SK-N-SH (cell line): ENCODE measurements around the gene CD74. TPM values are rescaled to one million over a fixed set of nuclear protein-coding genes. Genes with fewer than 3 reads are reported as not detected.

Experiments
- CTCF ChIA-PET: fragments of 300-600, 350-600 bp; formaldehyde crosslinking; extraction: SDS; loops from one replicate; lab custom pipeline; 2021; lab: Yijun Ruan, JAX
- POLR2A ChIA-PET: fragments of 350-600 bp; sonication (Branson Sonifier 250); formaldehyde crosslinking; extraction: SDS; loops from one replicate; lab custom pipeline; 2020; ENCODE audit warnings: antibody characterized with exemption, inconsistent platforms; lab: Yijun Ruan, JAX
- DNase-seq: peaks from one replicate; pipeline ENCODE4 v3.0.0; 2012
- H2AFZ ChIP-seq: fragments of 200-600 bp; sonication (generic); 2 replicates; pipeline ENCODE4 v1.8.1; 2016; ENCODE audit warnings: antibody characterized with exemption, mild to moderate bottlenecking, low read depth
- H3F3A ChIP-seq: fragments of 200-600 bp; sonication (generic); replicated peaks from 2 replicates; pipeline ENCODE3; 2016; ENCODE audit warnings: antibody characterized with exemption, mild to moderate bottlenecking; ENCODE audit not compliant: insufficient read depth
- H3K27ac ChIP-seq, 2 experiments: fragments of 200-500 bp in 1 of 2; fragments of 200-600 bp in 1 of 2; sonication (Bioruptor generic) in 1 of 2; sonication (generic), shearing (Covaris generic) in 1 of 2; 2 replicates each; pipeline versions ENCODE4 v1.5.1 to v1.6.1; 2014 to 2016; ENCODE audit warnings: low read depth in 2 of 2, inconsistent platforms in 1 of 2, low read length in 1 of 2, mild to moderate bottlenecking in 1 of 2, mixed read lengths in 1 of 2
- H3K27me3 ChIP-seq: fragments of 200-600 bp; sonication (generic), shearing (Covaris generic); 2 replicates; pipeline ENCODE4 v1.6.1; 2016; ENCODE audit warnings: mixed run types; ENCODE audit not compliant: insufficient read depth
- H3K36me3 ChIP-seq, 2 experiments: fragments of 200-500 bp in 1 of 2; fragments of 200-600 bp in 1 of 2; sonication (Bioruptor generic) in 1 of 2; sonication (generic) in 1 of 2; replicated peaks in 1 of 2; 2 replicates each; pipeline versions ENCODE3 to v1.5.1; 2014 to 2016; ENCODE audit warnings: low read length in 1 of 2, mild to moderate bottlenecking in 1 of 2; ENCODE audit not compliant: insufficient read depth in 2 of 2, control insufficient read depth in 1 of 2
- H3K4me1 ChIP-seq, 2 experiments: fragments of 200-500 bp in 1 of 2; fragments of 200-600 bp in 1 of 2; sonication (Bioruptor generic) in 1 of 2; sonication (generic), shearing (Covaris generic) in 1 of 2; 2 replicates each; pipeline versions ENCODE4 v1.5.1 to v1.6.1; 2014 to 2016; ENCODE audit warnings: low read depth in 1 of 2, low read length in 1 of 2, mixed run types in 1 of 2; ENCODE audit not compliant: insufficient read depth in 2 of 2, control insufficient read depth in 1 of 2
- H3K4me2 ChIP-seq: fragments of 200-600 bp; sonication (generic), shearing (Covaris generic); 2 replicates; pipeline ENCODE4 v1.6.1; 2017; ENCODE audit warnings: mixed run types
- H3K4me3 ChIP-seq, 2 experiments: fragments of 200-500 bp in 1 of 2; fragments of 200-600 bp in 1 of 2; sonication (Bioruptor generic) in 1 of 2; sonication (generic), shearing (Covaris generic) in 1 of 2; 2 replicates each; pipeline versions ENCODE4 v1.5.1 to v1.8.1; 2014 to 2016; ENCODE audit warnings: low read depth in 2 of 2, inconsistent platforms in 1 of 2, low read length in 1 of 2, mild to moderate bottlenecking in 1 of 2, mixed read lengths in 1 of 2, moderate library complexity in 1 of 2
- H3K79me2 ChIP-seq: fragments of 200-600 bp; sonication (generic); 2 replicates; pipeline ENCODE4 v1.8.1; 2017; ENCODE audit warnings: mild to moderate bottlenecking; ENCODE audit not compliant: insufficient read depth
- H3K9ac ChIP-seq: fragments of 200-600 bp; sonication (generic); 2 replicates; pipeline ENCODE4 v1.6.1; 2017; ENCODE audit warnings: mixed run types
- H3K9me2 ChIP-seq: fragments of 200-600 bp; sonication (generic); 2 replicates; pipeline ENCODE4 v1.6.1; 2017; ENCODE audit warnings: mixed run types
- H3K9me3 ChIP-seq: fragments of 200-600 bp; sonication (generic); 2 replicates; pipeline ENCODE4 v1.6.1; 2017; ENCODE audit warnings: mixed run types, mild to moderate bottlenecking, moderate library complexity
- H4K20me1 ChIP-seq: fragments of 200-600 bp; sonication (generic); 2 replicates; pipeline ENCODE4 v1.6.1; 2017; ENCODE audit warnings: mild to moderate bottlenecking, mixed run types; ENCODE audit not compliant: insufficient read depth
- CHD2 ChIP-seq: fragments of 150-350 bp; IDR thresholded peaks from 2 replicates; pipeline ENCODE4 v1.6.1; 2018; ENCODE audit warnings: low read length; ENCODE audit not compliant: partially characterized antibody
- CTCF ChIP-seq: fragments of 200-600 bp; sonication (generic); IDR thresholded peaks from 2 replicates; pipeline ENCODE4 v1.6.1; 2017; ENCODE audit warnings: antibody characterized with exemption, mild to moderate bottlenecking, moderate library complexity
- EP300 ChIP-seq, 2 experiments: IDR thresholded peaks; 2 replicates each; pipeline versions ENCODE4 v1.4.0 to v1.6.1; 2012; ENCODE audit warnings: borderline replicate concordance in 1 of 2, low read depth in 1 of 2, low read length in 1 of 2
- FOXM1 ChIP-seq: IDR thresholded peaks from 2 replicates; pipeline ENCODE4 v1.4.0; 2012; ENCODE audit warnings: low read depth, mild to moderate bottlenecking
- GATA2 ChIP-seq: sonication (generic); formaldehyde crosslinking; IDR thresholded peaks from 2 replicates; pipeline ENCODE4 v1.5.0; 2020; ENCODE audit warnings: mild to moderate bottlenecking, missing genetic modification reagents
- IRF3 ChIP-seq: fragments of 150-350 bp; IDR thresholded peaks from 2 replicates; pipeline ENCODE4 v1.6.1; 2016; ENCODE audit warnings: mild to moderate bottlenecking, low read depth, low read length
- MAX ChIP-seq: IDR thresholded peaks from 2 replicates; pipeline ENCODE4 v1.4.0; 2012; ENCODE audit warnings: low read depth
- MEF2A ChIP-seq: IDR thresholded peaks from 2 replicates; pipeline ENCODE4 v1.4.0; 2012; ENCODE audit warnings: low read depth, borderline replicate concordance
- MXI1 ChIP-seq: IDR thresholded peaks from 2 replicates; pipeline ENCODE4 v1.6.1; 2012; ENCODE audit warnings: mild to moderate bottlenecking, low read depth, low read length, improper control_type of control experiment
- NFIC ChIP-seq: IDR thresholded peaks from 2 replicates; pipeline ENCODE4 v1.4.0; 2012; ENCODE audit warnings: borderline replicate concordance
- PBX3 ChIP-seq: IDR thresholded peaks from 2 replicates; pipeline ENCODE4; 2012
- RAD21 ChIP-seq: IDR thresholded peaks from 2 replicates; pipeline ENCODE4 v1.6.1; 2012; ENCODE audit warnings: mild to moderate bottlenecking, low read length
- REST ChIP-seq: IDR thresholded peaks from 2 replicates; pipeline ENCODE4 v1.6.1; 2012; ENCODE audit warnings: mild to moderate bottlenecking, low read depth, low read length, moderate library complexity
- RFX5 ChIP-seq: IDR thresholded peaks from 2 replicates; pipeline ENCODE4 v1.6.1; 2012; ENCODE audit warnings: mild to moderate bottlenecking, improper control_type of control experiment, low read length
- RXRA ChIP-seq: IDR thresholded peaks from 2 replicates; pipeline ENCODE4 v1.4.0; 2012; ENCODE audit warnings: low read depth, mild to moderate bottlenecking, borderline replicate concordance
- SMC3 ChIP-seq: IDR thresholded peaks from 2 replicates; pipeline ENCODE4 v1.6.1; 2012; ENCODE audit warnings: low read depth, low read length, improper control_type of control experiment
- TCF12 ChIP-seq: IDR thresholded peaks from 2 replicates; pipeline ENCODE4 v1.4.0; 2012
- YY1 ChIP-seq: IDR thresholded peaks from 2 replicates; pipeline ENCODE4 v1.4.0; 2012; ENCODE audit warnings: low read depth, mild to moderate bottlenecking
- WGBS: methylation state at CpG from one replicate; pipeline ENCODE4 v1.1.6; 2017; ENCODE audit warnings: low lambda C conversion rate; 5-methylcytosine and 5-hydroxymethylcytosine counted together
- polyA plus RNA-seq, 3 experiments: library from polyadenylated mRNA; depleted of rRNA; stranded (reverse); fragments of >200 nt; gene quantifications; 2 replicates each; pipeline ENCODE4 v1.2.3, GENCODE V29; 2012

CD74 gene
- polyA plus RNA-seq, 1 of the 3 experiments (the other 2 are of a cell fraction), result 0.26 TPM

GRCh38 chr5:150357326-150358260 lies 55.1 kb downstream of the CD74 start, which contains the start of gene TCOF1 (continued):
- no peak for TF ChIP-seq IRF3
- TF ChIP-seq GATA2 (CRISPR knock-in tag), result no peak
- no peak for TF ChIP-seq FOXM1
- no peak for TF ChIP-seq RFX5
- TF ChIP-seq CHD2, result peak; percentile 75
- TF ChIP-seq, all 33 proteins: peak for 10

GRCh38 chr5:150356575-150357294 lies 56.0 kb downstream of the CD74 start:
- H4K20me1 ChIP-seq, result peaks cover 5% of the 10 kb centered on the region; the same call in 1 of the 2 replicates
- TF ChIP-seq RXRA (no peak), SMC3 (no peak), TCF12 (no peak), EP300 (IDR thresholded peaks at IDR 0.05; ENCODE audit: borderline replicate concordance in 1 of 2, low read depth in 1 of 2, low read length in 1 of 2) (no peak), MEF2A (no peak), NFIC (no peak), YY1 (no peak), RAD21 (no peak), REST (no peak), MXI1 (no peak), MAX (no peak), PBX3 (no peak), FOXM1 (no peak), CTCF (no peak)
- WGBS, result 57% methylated on average over 10 of the region's 10 CpGs
- peak overlapping the region; percentile 51 to 60 for H3K27ac ChIP-seq
- H3K4me2 ChIP-seq, result peak overlapping the region; percentile 90
- CTCF ChIA-PET, result interaction anchor here (1.4 to 1.6 kb wide), 2 partner anchors 83 to 84 kb away, joined by 3 read pairs; no protein-coding TSS in a partner anchor
- peak overlapping the region; percentile 36 to 90; a peak in 3 of 4 replicates for H3K4me3 ChIP-seq
- H3K27me3 ChIP-seq, result no peaks in the 10 kb centered on the region
- H3K79me2 ChIP-seq, result peaks cover 42% of the 10 kb centered on the region
- no peaks in the 10 kb centered on the region for H3F3A ChIP-seq
- peak overlapping the region; percentile 96 for H2AFZ ChIP-seq
- peaks cover 4 to 17% of the 10 kb centered on the region in 2 experiments for H3K36me3 ChIP-seq
- H3K9me3 ChIP-seq, result no peaks in the 10 kb centered on the region
- no peak for DNase-seq
- POLR2A ChIA-PET, result interaction anchor here (0.6 to 2.1 kb wide), 2 partner anchors 17 to 417 kb away, joined by 3 to 4 read pairs; no protein-coding TSS in a partner anchor
- no peaks in the 10 kb centered on the region for H3K9me2 ChIP-seq
- H3K9ac ChIP-seq, result peak overlapping the region; percentile 81; the same call in 1 of the 2 replicates
- H3K4me1 ChIP-seq, result peaks cover 3 to 19% of the 10 kb centered on the region in 2 experiments; a peak in 1 of 4 replicates
